IPS-NIHi7 (cell line): ENCODE results near the gene GABRG3.

Experiments
- DNase-seq: peaks from one replicate; pipeline ENCODE4 v3.0.0; 2012; ENCODE audit warnings: mixed read lengths; ENCODE audit errors: extremely low spot score

The GABRG3 gene

GRCh38 chr15:27408428-27408827 lies 437.4 kb downstream of the GABRG3 start:
- DNase-seq, result no peak

- DNase-seq, result no peak
Observed at GRCh38 chr15:27410996-27411605, 440.1 kb downstream of the GABRG3 start.

- peak; percentile 37 for DNase-seq
Observed at GRCh38 chr15:27412415-27412814, 441.4 kb downstream of the GABRG3 start.

- no peak for DNase-seq
Observed at GRCh38 chr15:27414168-27414870, 443.3 kb downstream of the GABRG3 start.

GRCh38 chr15:27418726-27419125 lies 447.7 kb downstream of the GABRG3 start:
- DNase-seq, result peak; percentile 49

GRCh38 chr15:27422997-27423396 lies 452.0 kb downstream of the GABRG3 start:
- DNase-seq, result no peak

- DNase-seq, result no peak
Observed at GRCh38 chr15:27426805-27427204, 455.8 kb downstream of the GABRG3 start.

- DNase-seq, result no peak
Observed at GRCh38 chr15:27427276-27427675, 456.3 kb downstream of the GABRG3 start.

- no peak for DNase-seq
Observed at GRCh38 chr15:27428151-27428550, 457.2 kb downstream of the GABRG3 start.

- DNase-seq, result no peak
Observed at GRCh38 chr15:27429577-27429976, 458.6 kb downstream of the GABRG3 start.

GRCh38 chr15:27433604-27434003 lies 462.6 kb downstream of the GABRG3 start:
- no peak for DNase-seq

GRCh38 chr15:27438403-27439375 lies 467.7 kb downstream of the GABRG3 start:
- DNase-seq, result no peak

- no peak for DNase-seq
Observed at GRCh38 chr15:27441120-27441519, 470.1 kb downstream of the GABRG3 start.

GRCh38 chr15:27448234-27448633 lies 477.3 kb downstream of the GABRG3 start:
- no peak for DNase-seq

GRCh38 chr15:27448986-27449385 lies 478.0 kb downstream of the GABRG3 start:
- no peak for DNase-seq

- no peak for DNase-seq
Observed at GRCh38 chr15:27449941-27450340, 479.0 kb downstream of the GABRG3 start.

- no peak for DNase-seq
Observed at GRCh38 chr15:27454281-27455075, 483.5 kb downstream of the GABRG3 start.

- no peak for DNase-seq
Observed at GRCh38 chr15:27456807-27457206, 485.8 kb downstream of the GABRG3 start.

- no peak for DNase-seq
Observed at GRCh38 chr15:27457766-27458165, 486.8 kb downstream of the GABRG3 start.

- DNase-seq, result no peak
Observed at GRCh38 chr15:27458345-27459084, 487.5 kb downstream of the GABRG3 start.

GRCh38 chr15:27459836-27460235 lies 488.9 kb downstream of the GABRG3 start:
- no peak for DNase-seq
